Measurements from ENCODE around the gene HYAL4. TPM values are rescaled to one million over a fixed set of nuclear protein-coding genes. Genes with fewer than 3 reads are reported as not detected.

The HYAL4 gene
- total and polyA plus RNA-seq, 2 of the 13 experiments (the other 11 are each of a cell fraction or from before 2014, with no cell fraction given): not detected

DNA sequence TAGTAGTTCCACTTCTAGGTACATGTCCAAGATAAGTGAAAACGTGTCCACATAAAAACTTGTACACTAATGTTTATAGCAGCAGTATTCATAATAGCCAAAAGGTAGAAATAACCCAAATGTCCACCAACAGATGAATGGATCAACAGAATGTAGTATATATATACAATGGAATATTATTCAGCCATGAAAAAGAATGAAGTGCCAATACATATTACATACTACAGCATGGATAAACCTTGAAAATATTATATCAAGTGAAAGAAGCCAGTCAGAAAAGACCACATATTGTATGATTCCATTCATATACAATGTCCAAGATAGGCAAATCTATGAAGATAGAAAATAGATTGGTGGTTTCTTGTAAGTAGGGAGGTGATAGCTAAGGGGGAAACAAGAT is 48.4 kb upstream of the HYAL4 start:
- Histone ChIP-seq H3K4me3 (replicated peaks in 1 of 3; ENCODE audit: insufficient read depth in 1 of 3, low read depth in 2 of 3, low read length in 3 of 3) (no peak overlapping the region), H3K4me1 (ENCODE audit: insufficient read depth, low read length) (peaks cover 40% of the 10 kb centered on the region), H3K27ac (ENCODE audit: extremely low read length, insufficient read depth, low read length) (no peak overlapping the region), H4K20me1 (ENCODE audit: insufficient read depth, low read length) (no peaks in the 10 kb centered on the region), H3K36me3 (replicated peaks in 1 of 2; ENCODE audit: control insufficient read depth in 1 of 2, insufficient read depth in 2 of 2, low read length in 2 of 2) (no peaks in the 10 kb centered on the region), H3K9me3 (ENCODE audit: low read length) (no peaks in the 10 kb centered on the region), H3K9ac (ENCODE audit: insufficient read depth, low read depth, low read length) (no peak overlapping the region), H2AFZ (ENCODE audit: low read length) (no peak overlapping the region), H3K79me2 (ENCODE audit: insufficient read depth, low read length) (no peaks in the 10 kb centered on the region), H3K27me3 (ENCODE audit: control insufficient read depth in 1 of 2, insufficient read depth in 2 of 2, low read length in 2 of 2) (no peaks in the 10 kb centered on the region), H3K4me2 (ENCODE audit: low read depth, low read length) (no peak overlapping the region)
- FAIRE-seq (no peak), DNase-seq (ENCODE audit: low spot score) (no peak), ATAC-seq (no peak)
- ChIA-PET POLR2A (no interaction called here), CTCF (ENCODE audit: low intra/inter-chr PET ratio, low total read pairs) (no interaction called here)
- WGBS (ENCODE audit: low lambda C conversion rate): 12% methylated on average over 1 of the region's 1 CpG
- in situ Hi-C loops (cut with HindIII; ENCODE audit: extremely low pct_ligation_motif_present, low pct_unique_long_range_greater_than_20kb): no loop called here
- no TSS peak for BruUV-seq (replicated peaks)
- intact Hi-C loops (cut with micrococcal nuclease; ENCODE audit: unreplicated experiment): loop anchor here (5.0 kb wide), 2 partner anchors 94 to 164 kb away; no protein-coding TSS in a partner anchor
- TF ChIP-seq, protein P1, sequence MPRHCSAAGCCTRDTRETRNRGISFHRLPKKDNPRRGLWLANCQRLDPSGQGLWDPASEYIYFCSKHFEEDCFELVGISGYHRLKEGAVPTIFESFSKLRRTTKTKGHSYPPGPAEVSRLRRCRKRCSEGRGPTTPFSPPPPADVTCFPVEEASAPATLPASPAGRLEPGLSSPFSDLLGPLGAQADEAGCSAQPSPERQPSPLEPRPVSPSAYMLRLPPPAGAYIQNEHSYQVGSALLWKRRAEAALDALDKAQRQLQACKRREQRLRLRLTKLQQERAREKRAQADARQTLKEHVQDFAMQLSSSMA (CRISPR knock-in tag; IDR thresholded peaks at IDR 0.05): no peak
- TF ChIP-seq, protein P2, sequence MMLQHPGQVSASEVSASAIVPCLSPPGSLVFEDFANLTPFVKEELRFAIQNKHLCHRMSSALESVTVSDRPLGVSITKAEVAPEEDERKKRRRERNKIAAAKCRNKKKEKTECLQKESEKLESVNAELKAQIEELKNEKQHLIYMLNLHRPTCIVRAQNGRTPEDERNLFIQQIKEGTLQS (CRISPR knock-in tag; IDR thresholded peaks at IDR 0.05): no peak
- no peak for TF ChIP-seq XRCC5 (optimal IDR thresholded peaks at IDR 0.05; ENCODE audit: low read length)
- TF ChIP-seq MBD4 (IDR thresholded peaks at IDR 0.05; ENCODE audit: borderline replicate concordance, low read length): no peak
- no peak for TF ChIP-seq HNF4A (CRISPR knock-in tag; IDR thresholded peaks at IDR 0.05)
- TF ChIP-seq, protein P3, sequence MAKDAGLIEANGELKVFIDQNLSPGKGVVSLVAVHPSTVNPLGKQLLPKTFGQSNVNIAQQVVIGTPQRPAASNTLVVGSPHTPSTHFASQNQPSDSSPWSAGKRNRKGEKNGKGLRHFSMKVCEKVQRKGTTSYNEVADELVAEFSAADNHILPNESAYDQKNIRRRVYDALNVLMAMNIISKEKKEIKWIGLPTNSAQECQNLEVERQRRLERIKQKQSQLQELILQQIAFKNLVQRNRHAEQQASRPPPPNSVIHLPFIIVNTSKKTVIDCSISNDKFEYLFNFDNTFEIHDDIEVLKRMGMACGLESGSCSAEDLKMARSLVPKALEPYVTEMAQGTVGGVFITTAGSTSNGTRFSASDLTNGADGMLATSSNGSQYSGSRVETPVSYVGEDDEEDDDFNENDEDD (CRISPR knock-in tag; IDR thresholded peaks at IDR 0.05; ENCODE audit: borderline replicate concordance): no peak
- TF ChIP-seq RFX3 (CRISPR knock-in tag; IDR thresholded peaks at IDR 0.05): no peak
- no peak for TF ChIP-seq HNRNPUL1 (IDR thresholded peaks at IDR 0.05; ENCODE audit: low read depth, low read length)
- no peak for TF ChIP-seq RFXANK (CRISPR knock-in tag; IDR thresholded peaks at IDR 0.05)
- TF ChIP-seq, protein P4, sequence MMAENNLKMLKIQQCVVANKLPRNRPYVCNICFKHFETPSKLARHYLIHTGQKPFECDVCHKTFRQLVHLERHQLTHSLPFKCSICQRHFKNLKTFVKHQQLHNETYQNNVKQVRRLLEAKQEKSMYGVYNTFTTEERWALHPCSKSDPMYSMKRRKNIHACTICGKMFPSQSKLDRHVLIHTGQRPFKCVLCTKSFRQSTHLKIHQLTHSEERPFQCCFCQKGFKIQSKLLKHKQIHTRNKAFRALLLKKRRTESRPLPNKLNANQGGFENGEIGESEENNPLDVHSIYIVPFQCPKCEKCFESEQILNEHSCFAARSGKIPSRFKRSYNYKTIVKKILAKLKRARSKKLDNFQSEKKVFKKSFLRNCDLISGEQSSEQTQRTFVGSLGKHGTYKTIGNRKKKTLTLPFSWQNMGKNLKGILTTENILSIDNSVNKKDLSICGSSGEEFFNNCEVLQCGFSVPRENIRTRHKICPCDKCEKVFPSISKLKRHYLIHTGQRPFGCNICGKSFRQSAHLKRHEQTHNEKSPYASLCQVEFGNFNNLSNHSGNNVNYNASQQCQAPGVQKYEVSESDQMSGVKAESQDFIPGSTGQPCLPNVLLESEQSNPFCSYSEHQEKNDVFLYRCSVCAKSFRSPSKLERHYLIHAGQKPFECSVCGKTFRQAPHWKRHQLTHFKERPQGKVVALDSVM (CRISPR knock-in tag; IDR thresholded peaks at IDR 0.05): no peak
- TF ChIP-seq SAFB2 (CRISPR knock-in tag; IDR thresholded peaks at IDR 0.05; ENCODE audit: borderline replicate concordance, low read depth): no peak
- TF ChIP-seq ZBTB8A (CRISPR knock-in tag; IDR thresholded peaks at IDR 0.05; ENCODE audit: borderline replicate concordance, low read depth): no peak
